NCI-H774 (cell line): ENCODE results near the gene SPAAR.

ENCODE experiments used
- DNase-seq: peaks from one replicate; lab custom pipeline; 2025; lab: John Stamatoyannopoulos, UW

SPAAR gene

GRCh38 chr9:35948901-35949318 is 39.6 kb downstream of the SPAAR start:
- no peak for DNase-seq

GRCh38 chr9:35951736-35952135 is 42.4 kb downstream of the SPAAR start:
- DNase-seq = no peak

- DNase-seq = no peak
Measured at GRCh38 chr9:35952526-35953191, 43.4 kb downstream of the SPAAR start.

- peak; percentile 39 for DNase-seq
Measured at GRCh38 chr9:35954942-35955546, 45.8 kb downstream of the SPAAR start.

- no peak for DNase-seq
Measured at GRCh38 chr9:35956651-35957050, 47.4 kb downstream of the SPAAR start.

GRCh38 chr9:35958104-35958837 is 49.0 kb downstream of the SPAAR start, which contains the start of gene OR2S2:
Gene OR2S2 (minus strand): TSS chr9:35958154. CDS start chr9:35958098, 56 bp downstream.
- DNase-seq = no peak

- no peak for DNase-seq
Measured at GRCh38 chr9:35960039-35960655, 50.9 kb downstream of the SPAAR start.
